ENCODE data around the gene ZEB2.

- no peak for TF ChIP-seq CTCF (IDR thresholded peaks at IDR 0.05)
- TF ChIP-seq POLR2A (IDR thresholded peaks at IDR 0.05), result no peak
Observed at GRCh38 chr2:144334551-144334950, 185.4 kb downstream of the ZEB2 start.

All from sigmoid colon (tissue), 3 donors.